Prostate gland (tissue), 2 donors: Measurements from ENCODE around the gene RPTOR. TPM values are rescaled to one million over a fixed set of nuclear protein-coding genes. Genes with fewer than 3 reads are reported as not detected.
"Not testable (repeated sequence)": the region's sequence is repeated elsewhere in the genome, so short reads cannot be mapped to it uniquely, and the experiment has no call there.

Experiments used
- DNase-seq: peaks from one replicate; pipeline ENCODE4 v3.0.0-alpha.2; 2019; ENCODE audit warnings: low spot score
- H3K27ac ChIP-seq, 2 donors: fragments of 200-600 bp; sonication (generic); 2 replicates each; pipeline ENCODE4 v1.5.1; 2017 to 2019
- H3K27me3 ChIP-seq: fragments of 200-600 bp; sonication (generic); replicated peaks from 2 replicates; pipeline ENCODE4 v1.5.1; 2019; ENCODE audit not compliant: insufficient read depth
- H3K36me3 ChIP-seq, 2 donors: fragments of 200-600 bp; sonication (generic); 1 replicate in 1 of 2; 2 replicates in 1 of 2; pipeline versions ENCODE4 v1.5.1 to v1.8.1; 2017 to 2019
- H3K4me1 ChIP-seq: fragments of 200-600 bp; sonication (generic); replicated peaks from 2 replicates; pipeline ENCODE4 v1.5.1; 2019
- H3K4me3 ChIP-seq, 2 donors: fragments of 200-600 bp; sonication (generic); 2 replicates each; pipeline ENCODE4 v1.5.1; 2017 to 2019
- H3K9me3 ChIP-seq: fragments of 200-600 bp; sonication (generic); 2 replicates; pipeline ENCODE4 v1.5.1; 2017
- CTCF ChIP-seq, 4 experiments: fragments of 200-600 bp in 2 of 4; fragments of 450-650 bp in 2 of 4; sonication (generic) in 2 of 4; IDR thresholded peaks; 1 replicate in 3 of 4; 2 replicates in 1 of 4; pipeline ENCODE4 v1.5.1; 2016 to 2019; ENCODE audit warnings: antibody characterized with exemption in 4 of 4, mild to moderate bottlenecking in 2 of 4, moderate library complexity in 2 of 4
- POLR2A ChIP-seq: fragments of 450-650 bp; IDR thresholded peaks from one replicate; pipeline ENCODE4 v1.6.1; 2016; ENCODE audit warnings: antibody characterized with exemption, mild to moderate bottlenecking
- POLR2AphosphoS5 ChIP-seq: sonication (generic); formaldehyde crosslinking; IDR thresholded peaks from one replicate; pipeline ENCODE4 v1.6.1; 2017; ENCODE audit warnings: antibody characterized with exemption
- WGBS: methylation state at CpG from one replicate; pipeline ENCODE4 v1.1.5; 2018; 5-methylcytosine and 5-hydroxymethylcytosine counted together
- intact Hi-C: fragments of 100-400 bp; cut with DNase I; formaldehyde crosslinking; loops from one replicate; pipeline ENCODE4 v1.14.2; 2022
- total RNA-seq, 2 donors: library from RNA; depleted of rRNA; stranded (reverse); fragments of >200 nt; gene quantifications; one replicate each; pipeline ENCODE4 v1.1.0, GENCODE V29; 2016

Gene RPTOR
- total RNA-seq, 2 donors from 2014 or later = 30.3 to 62.5 TPM

GRCh38 chr17:80763293-80763867 is 218.7 kb downstream of the RPTOR start:
- Histone ChIP-seq H3K9me3 (no peaks in the 10 kb centered on the region), H3K27me3 (no peaks in the 10 kb centered on the region), H3K4me3 (no peak overlapping the region), H3K4me1 (no peaks in the 10 kb centered on the region), H3K27ac (no peak overlapping the region), H3K36me3 (no peaks in the 10 kb centered on the region)
- DNase-seq = no peak
- WGBS = 86% methylated on average over 15 of the region's 15 CpGs
- no peak for TF ChIP-seq CTCF (IDR thresholded peaks at IDR 0.05)
- TF ChIP-seq POLR2A = no peak
- no peak for TF ChIP-seq POLR2AphosphoS5
- intact Hi-C loops = no loop called here

GRCh38 chr17:80764627-80765145 is 220.0 kb downstream of the RPTOR start:
- H3K4me1 ChIP-seq, H3K4me3 ChIP-seq, H3K9me3 ChIP-seq, DNase-seq, H3K27me3 ChIP-seq, intact Hi-C loops, H3K36me3 ChIP-seq, H3K27ac ChIP-seq: not testable (repeated sequence)
- 73% methylated on average over 4 of the region's 5 CpGs for WGBS

- Histone ChIP-seq H3K27me3 (no peaks in the 10 kb centered on the region), H3K4me1 (no peaks in the 10 kb centered on the region), H3K27ac (no peak overlapping the region), H3K36me3 (no peaks in the 10 kb centered on the region), H3K4me3 (no peak overlapping the region), H3K9me3 (no peaks in the 10 kb centered on the region)
- TF ChIP-seq CTCF (IDR thresholded peaks at IDR 0.05) = no peak
- no peak for TF ChIP-seq POLR2A
- TF ChIP-seq POLR2AphosphoS5 = no peak
- intact Hi-C loops = no loop called here
- 73% methylated on average over 18 of the region's 18 CpGs for WGBS
- DNase-seq = no peak
Observed at GRCh38 chr17:80765241-80765961, 220.8 kb downstream of the RPTOR start.

- Histone ChIP-seq H3K27me3 (no peaks in the 10 kb centered on the region), H3K4me1 (no peaks in the 10 kb centered on the region), H3K27ac (no peak overlapping the region), H3K9me3 (no peaks in the 10 kb centered on the region), H3K4me3 (no peak overlapping the region), H3K36me3 (no peaks in the 10 kb centered on the region)
- WGBS = 97% methylated on average over 3 of the region's 3 CpGs
- no peak for TF ChIP-seq POLR2AphosphoS5
- intact Hi-C loops = no loop called here
- DNase-seq = no peak
Observed at GRCh38 chr17:80766290-80766855, 221.7 kb downstream of the RPTOR start.

GRCh38 chr17:80768389-80768788 is 223.8 kb downstream of the RPTOR start:
- no peaks in the 10 kb centered on the region for H3K27me3 ChIP-seq
- no peak for DNase-seq
- H3K4me1 ChIP-seq = no peaks in the 10 kb centered on the region
- H3K36me3 ChIP-seq = no peaks in the 10 kb centered on the region
- intact Hi-C loops = no loop called here
- no peak overlapping the region for H3K27ac ChIP-seq
- no peaks in the 10 kb centered on the region for H3K9me3 ChIP-seq
- WGBS = 74% methylated on average over 6 of the region's 6 CpGs
- H3K4me3 ChIP-seq = no peak overlapping the region
- TF ChIP-seq POLR2AphosphoS5 = no peak

GRCh38 chr17:80768936-80769335 is 224.3 kb downstream of the RPTOR start:
- WGBS = 96% methylated on average over 10 of the region's 10 CpGs

More at GRCh38 chr17:80768936-80769335, 224.3 kb downstream of the RPTOR start:
- Histone ChIP-seq H3K4me3 (no peak overlapping the region), H3K36me3 (no peaks in the 10 kb centered on the region), H3K27ac (no peak overlapping the region), H3K4me1 (no peaks in the 10 kb centered on the region), H3K27me3 (no peaks in the 10 kb centered on the region), H3K9me3 (no peaks in the 10 kb centered on the region)
- intact Hi-C loops = no loop called here
- TF ChIP-seq CTCF (IDR thresholded peaks at IDR 0.05) = no peak
- TF ChIP-seq POLR2AphosphoS5 = no peak
- no peak for TF ChIP-seq POLR2A
- no peak for DNase-seq
